ENCODE data around the gene GRM8.

The GRM8 gene

GRCh38 chr7:127146746-127147536, 105.8 kb downstream of the GRM8 start:
- no peak for DNase-seq

GRCh38 chr7:127137146-127137545, 115.6 kb downstream of the GRM8 start:
- DNase-seq, result no peak

- DNase-seq, result no peak
Observed at GRCh38 chr7:127135871-127136485, 116.8 kb downstream of the GRM8 start.

GRCh38 chr7:127123220-127123619, 129.5 kb downstream of the GRM8 start:
- no peak for DNase-seq

GRCh38 chr7:127119517-127119916, 133.2 kb downstream of the GRM8 start:
- no peak for DNase-seq

- DNase-seq, result no peak
Observed at GRCh38 chr7:127114742-127115265, 137.9 kb downstream of the GRM8 start.

GRCh38 chr7:127107601-127108007, 145.1 kb downstream of the GRM8 start:
- no peak for DNase-seq

GRCh38 chr7:127093340-127093739, 159.4 kb downstream of the GRM8 start:
- no peak for DNase-seq

GRCh38 chr7:127091620-127092019, 161.1 kb downstream of the GRM8 start:
- DNase-seq, result no peak

- DNase-seq, result no peak
Observed at GRCh38 chr7:127089146-127089545, 163.6 kb downstream of the GRM8 start.

GRCh38 chr7:127081539-127081938, 171.2 kb downstream of the GRM8 start:
- DNase-seq, result no peak

GRCh38 chr7:127080576-127080975, 172.2 kb downstream of the GRM8 start:
- DNase-seq, result no peak

- no peak for DNase-seq
Observed at GRCh38 chr7:127066974-127067373, 185.8 kb downstream of the GRM8 start.

GRCh38 chr7:127059475-127059874, 193.3 kb downstream of the GRM8 start:
- no peak for DNase-seq

- no peak for DNase-seq
Observed at GRCh38 chr7:127057918-127058317, 194.8 kb downstream of the GRM8 start.

- DNase-seq, result no peak
Observed at GRCh38 chr7:127056202-127056601, 196.5 kb downstream of the GRM8 start.

GRCh38 chr7:127047521-127047920, 205.2 kb downstream of the GRM8 start:
- no peak for DNase-seq

- no peak for DNase-seq
Observed at GRCh38 chr7:127041689-127042452, 210.9 kb downstream of the GRM8 start.

- DNase-seq, result no peak
Observed at GRCh38 chr7:127040042-127040441, 212.7 kb downstream of the GRM8 start.

GRCh38 chr7:127039541-127039940, 213.2 kb downstream of the GRM8 start:
- DNase-seq, result no peak

GRCh38 chr7:127035203-127035849, 217.4 kb downstream of the GRM8 start:
- no peak for DNase-seq

GRCh38 chr7:127034186-127034806, 218.4 kb downstream of the GRM8 start:
- no peak for DNase-seq

- DNase-seq, result no peak
Observed at GRCh38 chr7:127029823-127030222, 222.9 kb downstream of the GRM8 start.

Measured in NCI-H2227 treated with DMSO at 0.1 percent for 48 hours (cell line).